Psoas muscle (tissue), 8 donors: ENCODE data around the gene DCD. TPM values are rescaled to one million over a fixed set of nuclear protein-coding genes. Genes with fewer than 3 reads are reported as not detected.

Experiments used
- ATAC-seq, 4 donors: fragments of 200-7000 bp; cut with Tn5 transposase; one replicate each; pipeline ENCODE4 v1.9.1; 2020; ENCODE audit warnings: moderate library complexity in 3 of 4, mild to moderate bottlenecking in 2 of 4
- DNase-seq, 2 donors: peaks; one replicate each; pipeline ENCODE4 v3.0.0-alpha.2; 2020
- H3K27ac ChIP-seq: fragments of 200-600 bp; one replicate; pipeline ENCODE4 v1.8.0; 2022
- H3K27me3 ChIP-seq, 3 donors: fragments of 200-600 bp in 1 of 3; one replicate each; pipeline versions ENCODE4 v1.6.1 to v1.8.0; 2013 to 2022; ENCODE audit warnings: low read length in 2 of 3, mild to moderate bottlenecking in 2 of 3, moderate library complexity in 1 of 3; ENCODE audit not compliant: insufficient read depth in 3 of 3
- H3K36me3 ChIP-seq, 2 donors: fragments of 200-600 bp in 1 of 2; one replicate each; pipeline versions ENCODE4 v1.6.1 to v1.8.0; 2013 to 2022; ENCODE audit warnings: low read depth in 1 of 2, mild to moderate bottlenecking in 1 of 2, moderate library complexity in 1 of 2; ENCODE audit not compliant: insufficient read depth in 1 of 2
- H3K4me1 ChIP-seq: fragments of 200-600 bp; one replicate; pipeline ENCODE4 v1.8.0; 2022
- H3K4me3 ChIP-seq: fragments of 200-600 bp; one replicate; pipeline ENCODE4 v1.8.0; 2022; ENCODE audit warnings: mild to moderate bottlenecking
- H3K9me3 ChIP-seq: fragments of 200-600 bp; one replicate; pipeline ENCODE4 v1.8.0; 2022
- CTCF ChIP-seq: fragments of 200-600 bp; IDR thresholded peaks from one replicate; pipeline ENCODE4 v1.8.0; 2022; ENCODE audit warnings: antibody characterized with exemption
- WGBS, 3 donors: extraction: QIAGEN DNeasy Blood & Tissue Kit; methylation state at CpG; one replicate each; pipeline versions ENCODE4 v1.1.6 to v1.1.7; 2013; 5-methylcytosine and 5-hydroxymethylcytosine counted together
- intact Hi-C, 2 donors: fragments of 100-400 bp; cut with DNase I; formaldehyde crosslinking; loops; one replicate each; pipeline versions ENCODE4 v1.11.0 to v1.14.2; 2022
- polyA plus RNA-seq, 3 donors: library from polyadenylated mRNA; stranded (reverse); fragments of 200-250 nt; gene quantifications; one replicate each; pipeline ENCODE4 v1.2.3, GENCODE V29; 2013
- total RNA-seq, 4 donors: library from RNA; stranded (reverse); fragmentation: NEBNext Ultra II Directional in 2 of 4; extraction: Animal tissue kit (Norgen Biotek cat#: 25700) in 2 of 4; gene quantifications; one replicate each; pipeline versions ENCODE4 v1.2.1 to v1.2.4, GENCODE V29; 2021 to 2023
- donor health status: healthy with polysubstance abuse.
- donor health status: DM: no; HTN: no; CAD: no; lungs with moderate emphysema.
- donor health status: Bipolar disorder and iron deficiency.
- donor health status: healthy.
- donor health status: DM: yes; HTN: yes; CAD: no.
- donor health status: DM: no; HTN: no; CAD: no.
- donor health status: DM: no; HTN: no; CAD: no.
- donor health status: DM: yes; HTN: yes; CAD: no.

The DCD gene
- total and polyA plus RNA-seq, 7 donors, result not detected

GRCh38 chr12:54598970-54599369 lies 49.2 kb downstream of the DCD start:
- ATAC-seq (no peak), DNase-seq (no peak)
- H3K4me1 ChIP-seq, result no peaks in the 10 kb centered on the region
- H3K27ac ChIP-seq, result no peak overlapping the region
- H3K9me3 ChIP-seq, result no peaks in the 10 kb centered on the region
- H3K36me3 ChIP-seq, result no peaks in the 10 kb centered on the region
- no peak for TF ChIP-seq CTCF
- H3K4me3 ChIP-seq, result no peak overlapping the region
- 74 to 86% (median 80%) methylated on average over 5 of the region's 5 CpGs for WGBS, 3 donors
- no peaks in the 10 kb centered on the region for H3K27me3 ChIP-seq
- intact Hi-C loops, result loop anchor here (5.0 kb wide), 1 partner anchor 358 kb away; no protein-coding TSS in a partner anchor

GRCh38 chr12:54596526-54596946 lies 51.6 kb downstream of the DCD start:
- no peaks in the 10 kb centered on the region for H3K27me3 ChIP-seq
- H3K27ac ChIP-seq, result no peak overlapping the region
- H3K36me3 ChIP-seq, result no peaks in the 10 kb centered on the region
- DNase-seq (peak; percentile 62 to 76), ATAC-seq (peak; percentile 74 to 92 (median 76))
- no peaks in the 10 kb centered on the region for H3K9me3 ChIP-seq
- peak; percentile 82 for TF ChIP-seq CTCF
- no peak overlapping the region for H3K4me3 ChIP-seq
- WGBS, 3 donors, result 22 to 26% (median 26%) methylated on average over 3 of the region's 3 CpGs
- no peaks in the 10 kb centered on the region for H3K4me1 ChIP-seq
- intact Hi-C loops, result loop anchor here (5.0 kb wide), 1 partner anchor 361 kb away; no protein-coding TSS in a partner anchor

GRCh38 chr12:54595471-54595870 lies 52.7 kb downstream of the DCD start:
- intact Hi-C loops, result loop anchor here (5.0 kb wide), 1 partner anchor 362 kb away; no protein-coding TSS in a partner anchor
- Histone ChIP-seq H3K4me3 (no peak overlapping the region), H3K36me3 (no peaks in the 10 kb centered on the region), H3K27me3 (no peaks in the 10 kb centered on the region), H3K4me1 (no peaks in the 10 kb centered on the region), H3K27ac (no peak overlapping the region), H3K9me3 (no peaks in the 10 kb centered on the region)
- no peak for ATAC-seq
- no peak for TF ChIP-seq CTCF
- 77 to 90% (median 89%) methylated on average over 3 of the region's 3 CpGs for WGBS, 3 donors
- DNase-seq, result no peak

Other genes starting within 250 kb of the DCD start
- gene ITGA5, start 229.1 kb downstream of the DCD start, total RNA-seq, result 10 to 100 TPM; 24.0 to 80.3 (median 41.9) TPM
- 100 to 1,000 TPM in 1 of 3 donors, 10 to 100 TPM in 2; 13.7 to 244 (median 39.7) TPM for gene ITGA5, start 229.1 kb downstream of the DCD start, polyA plus RNA-seq
- gene GTSF1, start 174.8 kb downstream of the DCD start, total RNA-seq, result under 1 TPM in 1 of 4 donors, not detected in 3; 0.94 TPM
- not detected for gene GTSF1, start 174.8 kb downstream of the DCD start, polyA plus RNA-seq
- 1 to 10 TPM; 3.2 to 4.7 (median 4.1) TPM for gene NCKAP1L, start 150.6 kb downstream of the DCD start, total RNA-seq
- under 1 TPM; 0.44 to 0.81 (median 0.75) TPM for gene NCKAP1L, start 150.6 kb downstream of the DCD start, polyA plus RNA-seq
- gene PDE1B, start 98.8 kb downstream of the DCD start, total RNA-seq, result 1 to 10 TPM; 1.2 to 2.6 (median 1.7) TPM
- gene PDE1B, start 98.8 kb downstream of the DCD start, polyA plus RNA-seq, result 1 to 10 TPM; 1.1 to 1.8 (median 1.1) TPM
- gene PPP1R1A, start 59.7 kb downstream of the DCD start, total RNA-seq, result 100 to 1,000 TPM in 3 of 4 donors, 10 to 100 TPM in 1; 93.7 to 360 (median 247) TPM
- gene PPP1R1A, start 59.7 kb downstream of the DCD start, polyA plus RNA-seq, result 100 to 1,000 TPM; 187 to 265 (median 203) TPM
- not detected for gene LACRT, start 13.5 kb downstream of the DCD start, total RNA-seq
- not detected for gene LACRT, start 13.5 kb downstream of the DCD start, polyA plus RNA-seq
- gene MUCL1, start 206.2 kb upstream of the DCD start, total RNA-seq, result not detected
- gene MUCL1, start 206.2 kb upstream of the DCD start, polyA plus RNA-seq, result not detected